IPS-15b (cell line): ENCODE measurements around the gene SNX24.
A peak's percentile ranks its signal among the peaks of the same experiment; 100 is the strongest.

Experiments
- H3K27me3 ChIP-seq: one replicate; pipeline ENCODE4 v1.6.1; 2013; ENCODE audit warnings: low read length; ENCODE audit not compliant: control insufficient read depth, insufficient read depth
- H3K36me3 ChIP-seq: one replicate; pipeline ENCODE4 v1.6.1; 2013; ENCODE audit warnings: low read length; ENCODE audit not compliant: control insufficient read depth, insufficient read depth
- H3K4me1 ChIP-seq: one replicate; pipeline ENCODE4 v1.6.1; 2013; ENCODE audit warnings: mild to moderate bottlenecking, low read length; ENCODE audit not compliant: control insufficient read depth, insufficient read depth
- H3K4me3 ChIP-seq: one replicate; pipeline ENCODE4 v1.5.1; 2013; ENCODE audit warnings: low read depth, low read length
- H3K9ac ChIP-seq: one replicate; pipeline ENCODE4 v1.6.1; 2013; ENCODE audit warnings: low read depth, mild to moderate bottlenecking, low read length
- H3K9me3 ChIP-seq: one replicate; pipeline ENCODE4 v1.6.1; 2013; ENCODE audit warnings: mild to moderate bottlenecking, low read length; ENCODE audit not compliant: control insufficient read depth, insufficient read depth

Gene SNX24, protein sequence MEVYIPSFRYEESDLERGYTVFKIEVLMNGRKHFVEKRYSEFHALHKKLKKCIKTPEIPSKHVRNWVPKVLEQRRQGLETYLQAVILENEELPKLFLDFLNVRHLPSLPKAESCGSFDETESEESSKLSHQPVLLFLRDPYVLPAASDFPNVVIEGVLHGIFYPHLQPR

DNA sequence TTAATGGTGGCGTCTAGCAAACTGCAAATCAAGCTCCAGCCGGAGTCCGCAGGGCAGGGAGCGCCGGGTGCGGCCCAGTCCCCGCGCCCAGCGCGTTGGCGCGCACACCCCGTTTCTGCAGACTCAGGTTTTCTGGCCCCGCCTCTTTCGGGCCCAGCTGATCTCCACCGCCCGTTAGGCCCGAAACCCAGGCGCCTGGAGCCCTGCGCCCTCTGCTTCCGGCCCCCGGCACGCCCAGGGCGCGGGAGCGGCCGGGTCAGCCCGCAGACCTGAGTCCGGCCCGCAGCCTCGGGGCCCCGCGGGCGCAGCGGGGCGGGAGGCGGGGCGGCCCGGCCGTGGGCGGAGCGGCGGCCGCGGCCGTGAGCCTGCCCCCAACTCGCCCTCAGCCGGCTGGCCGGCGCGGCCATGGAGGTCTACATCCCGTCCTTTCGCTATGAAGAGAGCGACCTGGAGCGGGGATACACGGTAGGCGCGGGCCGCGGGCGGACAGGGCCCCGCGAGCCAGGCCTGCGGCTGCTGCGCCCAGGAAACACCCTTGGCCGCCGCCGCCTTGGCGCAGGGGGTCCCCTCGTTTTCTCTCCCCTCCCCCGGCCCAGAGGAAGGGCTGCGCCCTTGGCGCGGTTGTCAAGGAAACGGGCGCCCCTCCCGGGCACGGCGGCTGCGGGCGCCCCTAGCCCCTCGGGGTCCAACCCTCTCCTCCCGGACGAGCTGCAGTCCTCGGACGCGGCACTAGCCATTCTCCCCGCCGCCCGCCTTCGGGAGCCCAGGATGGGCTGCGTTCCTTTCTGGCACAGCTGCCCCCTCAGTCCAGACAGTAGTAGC lies at the start of gene SNX24:
Gene SNX24, plus strand, starts transcription at position 385 of the 822 bp plus-strand sequence. Its CDS starts 21 bp downstream, at position 406.
- H3K27me3 ChIP-seq = peaks cover 11% of the 10 kb centered on the region
- peaks cover 13% of the 10 kb centered on the region for H3K4me1 ChIP-seq
- H3K9ac ChIP-seq = peak within 1 kb of the TSS; percentile 13
- H3K4me3 ChIP-seq = peak within 1 kb of the TSS; percentile 74
- H3K9me3 ChIP-seq = no peaks in the 10 kb centered on the region
- no peaks in the 10 kb centered on the region for H3K36me3 ChIP-seq

DNA sequence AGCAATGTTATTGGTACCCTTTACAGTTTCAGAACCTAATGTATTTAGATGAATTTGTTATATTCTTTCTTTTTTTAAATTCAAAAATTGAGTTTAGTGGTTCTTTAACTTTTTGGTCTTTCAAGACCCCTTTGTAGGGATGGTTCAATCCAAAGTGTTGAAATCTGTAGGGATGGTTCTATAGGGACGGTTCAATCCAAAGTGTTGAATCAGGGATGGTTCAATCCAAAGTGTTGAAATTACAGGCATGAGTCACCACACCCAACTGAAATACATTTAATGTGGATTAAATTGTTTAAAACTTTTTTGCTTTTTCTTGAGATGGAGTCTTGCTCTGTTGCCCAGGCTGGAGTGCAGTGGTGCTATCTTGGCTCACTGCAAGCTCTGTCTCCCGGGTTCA lies 39.9 kb upstream of the SNX24 start:
- Histone ChIP-seq H3K9me3 (no peaks in the 10 kb centered on the region), H3K4me1 (peaks cover 9% of the 10 kb centered on the region), H3K9ac (no peak overlapping the region), H3K36me3 (peaks cover 8% of the 10 kb centered on the region), H3K27me3 (no peaks in the 10 kb centered on the region), H3K4me3 (no peak overlapping the region)

DNA sequence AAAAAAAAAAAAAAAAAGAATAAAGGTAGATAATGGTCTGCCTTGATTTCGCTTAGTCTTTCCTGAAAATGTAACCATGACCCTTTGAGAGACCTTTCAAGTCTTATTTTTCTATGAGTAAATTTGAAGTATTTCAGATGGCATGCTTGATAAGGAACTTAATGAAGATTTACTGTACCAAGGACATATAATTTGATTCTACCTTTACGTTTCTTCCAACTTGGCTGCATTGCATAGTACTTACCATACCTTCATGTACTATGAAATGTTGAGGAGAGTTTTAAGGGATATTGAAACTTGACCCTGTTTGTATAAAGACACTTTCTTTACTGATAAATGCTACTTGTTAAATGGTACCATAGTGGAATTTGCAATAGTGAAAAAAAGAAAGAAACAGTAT lies 35.0 kb upstream of the SNX24 start:
- peaks cover 9% of the 10 kb centered on the region for H3K4me1 ChIP-seq
- H3K9ac ChIP-seq = no peak overlapping the region
- no peaks in the 10 kb centered on the region for H3K36me3 ChIP-seq
- H3K4me3 ChIP-seq = no peak overlapping the region
- no peaks in the 10 kb centered on the region for H3K27me3 ChIP-seq
- no peaks in the 10 kb centered on the region for H3K9me3 ChIP-seq

DNA sequence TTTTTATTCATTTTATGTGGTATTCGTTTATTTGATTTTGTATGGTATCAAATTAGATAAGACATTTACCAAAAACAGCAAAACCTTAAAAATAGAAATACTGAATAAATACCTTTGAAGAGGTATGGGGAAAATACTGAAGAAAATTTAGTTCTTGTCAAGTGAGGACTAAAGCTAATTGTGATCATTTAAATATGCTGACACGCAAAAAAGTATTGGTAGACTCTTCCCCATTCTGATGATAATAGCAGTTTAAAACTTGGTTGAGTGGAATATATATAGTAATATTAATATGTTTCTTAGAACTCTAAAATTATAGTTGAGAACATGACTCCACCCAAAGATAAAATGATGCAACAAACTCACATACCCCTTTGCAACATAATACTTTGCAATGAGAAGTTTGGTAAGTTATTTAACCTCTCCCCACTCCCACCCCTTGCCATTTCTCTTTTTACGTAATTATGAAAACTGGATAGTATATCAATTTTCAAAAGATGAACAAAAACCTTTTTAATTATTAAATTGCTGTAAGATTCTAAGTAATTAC lies 30.1 kb upstream of the SNX24 start:
- peaks cover 3% of the 10 kb centered on the region for H3K4me1 ChIP-seq
- H3K9ac ChIP-seq = no peak overlapping the region
- no peak overlapping the region for H3K4me3 ChIP-seq
- H3K36me3 ChIP-seq = no peaks in the 10 kb centered on the region
- no peaks in the 10 kb centered on the region for H3K27me3 ChIP-seq
- no peaks in the 10 kb centered on the region for H3K9me3 ChIP-seq

DNA sequence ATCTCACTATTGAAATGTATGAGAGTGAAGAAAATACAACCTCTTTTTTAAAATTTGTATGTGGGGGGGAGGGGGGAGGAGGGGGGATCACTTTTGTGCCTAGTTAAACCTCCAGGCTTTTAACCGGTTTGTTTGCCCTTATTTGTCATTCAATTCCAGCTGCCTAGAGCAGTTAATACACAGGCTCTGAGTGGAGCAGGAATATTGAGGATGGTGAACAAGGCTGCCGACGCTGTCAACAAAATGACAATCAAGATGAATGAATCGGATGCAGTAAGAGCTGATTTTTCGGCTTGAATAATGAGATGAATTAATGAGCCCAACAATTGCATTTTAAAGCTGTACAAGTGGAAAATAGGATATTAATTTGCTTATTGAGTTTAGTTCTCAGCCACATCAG lies 28.7 kb upstream of the SNX24 start:
- no peak overlapping the region for H3K9ac ChIP-seq
- H3K27me3 ChIP-seq = no peaks in the 10 kb centered on the region
- peaks cover 3% of the 10 kb centered on the region for H3K4me1 ChIP-seq
- H3K36me3 ChIP-seq = no peaks in the 10 kb centered on the region
- H3K9me3 ChIP-seq = no peaks in the 10 kb centered on the region
- H3K4me3 ChIP-seq = no peak overlapping the region

DNA sequence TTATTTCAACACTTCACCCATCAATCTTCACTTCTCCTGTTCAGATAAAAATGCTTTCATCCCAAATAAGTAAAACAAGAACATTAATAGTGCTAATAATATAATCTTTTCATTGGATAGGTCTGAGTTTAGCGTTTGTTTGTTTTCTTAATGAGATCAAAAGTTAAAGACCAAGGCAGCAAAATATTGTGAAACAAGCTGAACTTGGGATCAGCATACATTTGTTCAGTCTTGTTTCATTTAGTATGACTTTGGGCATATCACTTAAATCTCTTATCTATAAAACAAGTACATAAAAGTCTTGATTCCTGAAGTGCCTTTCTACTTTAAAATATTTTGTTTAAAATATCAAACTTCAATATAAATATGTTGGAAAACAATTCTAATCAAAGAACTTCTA lies 13.4 kb upstream of the SNX24 start:
- no peak overlapping the region for H3K9ac ChIP-seq
- no peaks in the 10 kb centered on the region for H3K9me3 ChIP-seq
- H3K4me3 ChIP-seq = no peak overlapping the region
- no peaks in the 10 kb centered on the region for H3K27me3 ChIP-seq
- no peaks in the 10 kb centered on the region for H3K4me1 ChIP-seq
- no peaks in the 10 kb centered on the region for H3K36me3 ChIP-seq

DNA sequence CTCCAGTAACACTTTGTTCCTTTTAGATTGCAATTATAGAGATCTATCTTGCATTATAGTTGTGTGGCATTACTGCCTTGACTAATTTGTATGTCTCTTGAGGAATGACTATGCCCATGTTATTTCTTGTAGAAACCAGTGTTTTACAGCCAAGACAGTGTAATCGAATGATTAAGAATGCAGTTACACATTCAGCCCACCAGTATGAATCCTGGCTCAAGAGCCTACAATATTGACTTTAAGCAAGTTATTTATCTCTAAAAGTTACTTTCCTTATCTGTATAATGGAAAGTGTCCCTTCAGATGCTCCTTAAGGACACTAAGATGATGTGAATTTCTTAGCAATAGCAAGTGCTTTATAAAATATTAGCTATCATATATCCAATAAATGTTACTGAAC lies 9.7 kb upstream of the SNX24 start:
- no peaks in the 10 kb centered on the region for H3K9me3 ChIP-seq
- H3K4me3 ChIP-seq = no peak overlapping the region
- no peak overlapping the region for H3K9ac ChIP-seq
- no peaks in the 10 kb centered on the region for H3K27me3 ChIP-seq
- no peaks in the 10 kb centered on the region for H3K36me3 ChIP-seq
- H3K4me1 ChIP-seq = no peaks in the 10 kb centered on the region

DNA sequence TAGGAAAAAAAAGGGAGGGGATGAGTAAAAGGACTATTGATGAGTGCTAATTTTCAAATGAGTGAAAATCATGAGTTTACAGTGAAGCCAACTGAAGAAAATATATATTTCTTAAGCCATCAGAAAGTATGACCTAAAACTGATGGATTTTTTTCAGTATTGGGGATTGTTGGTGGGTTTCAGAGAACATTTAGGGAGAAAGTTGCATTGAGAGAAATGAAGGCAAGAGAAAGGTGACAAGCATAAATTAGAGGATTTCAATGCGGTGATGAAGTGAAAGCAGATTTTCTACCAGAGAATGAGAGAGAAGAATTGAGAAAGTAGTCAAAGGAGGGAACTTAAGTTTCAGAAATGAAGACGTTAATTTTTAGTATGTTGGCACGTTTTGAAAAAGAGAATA lies 8.5 kb upstream of the SNX24 start:
- Histone ChIP-seq H3K9me3 (no peaks in the 10 kb centered on the region), H3K4me1 (no peaks in the 10 kb centered on the region), H3K4me3 (no peak overlapping the region), H3K36me3 (no peaks in the 10 kb centered on the region), H3K27me3 (no peaks in the 10 kb centered on the region), H3K9ac (no peak overlapping the region)

DNA sequence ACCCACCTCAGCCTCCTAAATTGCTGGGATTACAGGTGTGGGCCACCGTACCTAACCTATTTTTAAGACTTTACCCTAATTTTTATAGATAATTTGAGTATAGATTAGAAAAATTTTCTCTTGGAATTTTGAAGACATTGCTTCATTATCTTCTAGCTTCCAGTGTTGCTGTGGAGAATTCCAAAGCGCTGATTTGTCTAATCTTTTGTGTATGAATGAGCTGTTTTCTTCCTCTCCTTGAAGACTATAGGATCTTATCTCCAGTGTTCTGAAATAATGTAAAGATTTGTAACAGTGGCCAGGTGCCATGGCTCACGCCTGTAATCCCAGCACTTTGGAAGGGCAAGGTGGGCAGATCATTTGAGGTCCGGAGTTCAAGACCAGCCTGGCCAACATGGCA lies 5.7 kb upstream of the SNX24 start:
- Histone ChIP-seq H3K27me3 (peaks cover 11% of the 10 kb centered on the region), H3K9me3 (no peaks in the 10 kb centered on the region), H3K9ac (no peak overlapping the region), H3K36me3 (no peaks in the 10 kb centered on the region), H3K4me1 (peaks cover 4% of the 10 kb centered on the region), H3K4me3 (no peak overlapping the region)

DNA sequence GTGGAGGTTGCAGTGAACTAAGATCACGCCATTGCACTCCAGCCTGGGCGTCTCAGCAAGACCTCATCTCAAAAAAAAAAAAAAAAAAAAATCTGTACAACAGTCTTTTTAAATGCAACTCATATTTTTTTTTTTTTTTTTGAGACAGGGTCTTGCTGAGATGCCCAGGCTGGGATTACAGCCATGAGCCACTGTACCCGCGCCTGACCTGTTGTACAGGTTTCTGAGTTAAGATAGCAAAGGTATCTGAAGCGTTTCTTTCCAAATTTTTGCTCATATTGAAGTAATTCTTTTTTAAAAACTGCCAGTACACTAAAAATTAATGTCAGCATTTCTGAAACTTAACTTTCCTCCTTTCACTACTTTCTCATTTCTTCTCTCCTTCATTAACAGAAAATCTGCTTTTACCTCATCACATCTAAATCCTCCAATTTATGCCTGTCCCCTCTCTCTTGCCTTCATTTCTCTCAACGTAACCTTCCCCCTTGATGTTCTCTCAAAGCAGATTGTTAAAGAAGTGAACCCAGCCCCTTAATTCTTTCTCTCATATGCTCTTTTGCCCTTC lies 3.3 kb upstream of the SNX24 start:
- Histone ChIP-seq H3K4me3 (no peak overlapping the region), H3K4me1 (peaks cover 8% of the 10 kb centered on the region), H3K27me3 (peaks cover 11% of the 10 kb centered on the region), H3K36me3 (no peaks in the 10 kb centered on the region), H3K9ac (no peak overlapping the region), H3K9me3 (no peaks in the 10 kb centered on the region)

DNA sequence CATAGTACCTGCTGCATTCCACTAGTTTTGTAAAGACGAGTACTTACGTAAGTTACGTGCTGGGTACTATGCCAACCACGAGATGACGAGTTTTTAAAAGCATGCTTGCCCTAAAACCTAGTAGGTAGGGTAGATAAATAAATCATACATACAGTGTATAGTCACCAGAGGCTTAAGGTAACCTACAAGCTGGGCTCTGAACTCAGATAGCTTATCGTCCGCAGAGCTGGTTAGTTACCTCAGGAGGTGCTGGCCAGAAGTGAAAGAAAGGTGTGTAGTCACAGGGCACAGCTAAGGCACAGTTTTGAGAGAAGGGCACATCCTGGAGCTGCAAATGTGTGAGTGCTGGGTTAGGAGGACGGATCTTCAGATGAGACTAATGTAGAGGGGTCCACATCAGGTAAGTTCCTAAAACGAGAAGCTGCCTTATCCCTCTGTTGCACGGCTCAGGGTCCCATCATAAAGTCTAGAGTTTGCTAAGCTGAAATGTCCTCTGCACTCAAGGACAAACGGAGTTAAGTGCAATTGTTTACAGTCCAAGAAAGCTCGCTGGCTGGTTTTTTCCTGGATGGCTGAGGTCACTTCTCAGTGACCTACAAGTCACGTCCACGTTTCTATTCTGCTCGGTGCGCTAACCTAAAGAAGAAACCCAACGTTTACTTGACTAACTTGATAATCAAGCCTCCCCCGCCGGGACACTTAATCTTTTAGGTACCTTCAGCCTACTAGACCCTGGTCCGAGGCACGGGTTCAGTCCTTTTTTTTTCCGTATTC lies 1.1 kb upstream of the SNX24 start:
- Histone ChIP-seq H3K4me3 (peak overlapping the region; percentile 74), H3K9me3 (no peaks in the 10 kb centered on the region), H3K4me1 (peaks cover 13% of the 10 kb centered on the region), H3K36me3 (no peaks in the 10 kb centered on the region), H3K27me3 (peaks cover 11% of the 10 kb centered on the region), H3K9ac (peak overlapping the region; percentile 13)
